IMR-90 (cell line): Measurements from ENCODE around the gene ITPKA. TPM values are rescaled to one million over a fixed set of nuclear protein-coding genes. Genes with fewer than 3 reads are reported as not detected.

Experiments used
- ATAC-seq: fragments of 200-7000 bp; cut with Tn5 transposase; 2 replicates; pipeline ENCODE4 v1.9.1; 2020; ENCODE audit warnings: low read depth, mild to moderate bottlenecking, moderate library complexity
- BruUV-seq: library from RNA; stranded (reverse); fragments of 400-500 nt; replicated peaks from 2 replicates; lab custom pipeline; 2021; lab: Mats Ljungman, UMichigan
- CTCF ChIA-PET: fragments of 300-600 bp; formaldehyde crosslinking; extraction: SDS; loops from one replicate; lab custom pipeline; 2021; ENCODE audit warnings: antibody characterized with exemption; lab: Yijun Ruan, JAX
- POLR2A ChIA-PET: fragments of 300-600 bp; sonication (Branson Sonifier 250); formaldehyde crosslinking; loops from one replicate; lab custom pipeline; 2022; ENCODE audit warnings: antibody characterized with exemption; ENCODE audit not compliant: unreplicated experiment; lab: Charles Lee
- DNase-seq: peaks from one replicate; pipeline ENCODE4 v3.0.0; 2013
- H2AFZ ChIP-seq: replicated peaks from 2 replicates; pipeline ENCODE3; 2013; ENCODE audit warnings: low read length, mild to moderate bottlenecking; ENCODE audit not compliant: poor library complexity
- H2AK5ac ChIP-seq: 2 replicates; pipeline ENCODE4 v1.6.1; 2013; ENCODE audit warnings: low read depth, low read length, inconsistent platforms
- H2AK9ac ChIP-seq: replicated peaks from 2 replicates; pipeline ENCODE3; 2013; ENCODE audit warnings: mild to moderate bottlenecking, low read depth, low read length, moderate library complexity; ENCODE audit not compliant: poor library complexity
- H2BK120ac ChIP-seq: 2 replicates; pipeline ENCODE4 v1.6.1; 2013; ENCODE audit warnings: low read depth, low read length, inconsistent platforms
- H2BK15ac ChIP-seq: 3 replicates; pipeline ENCODE4 v1.6.1; 2013; ENCODE audit warnings: low read depth, low read length, inconsistent platforms
- H2BK20ac ChIP-seq: 2 replicates; pipeline ENCODE4 v1.6.1; 2013; ENCODE audit warnings: low read depth, mild to moderate bottlenecking, inconsistent platforms, low read length, moderate library complexity
- H2BK5ac ChIP-seq: 2 replicates; pipeline ENCODE4 v1.6.1; 2013; ENCODE audit warnings: mild to moderate bottlenecking, low read depth, low read length, inconsistent platforms; ENCODE audit not compliant: poor library complexity, severe bottlenecking
- H3K14ac ChIP-seq: replicated peaks from 2 replicates; pipeline ENCODE4 v1.6.1; 2013; ENCODE audit warnings: low read depth, low read length, inconsistent platforms
- H3K18ac ChIP-seq: 2 replicates; pipeline ENCODE4 v1.6.1; 2013; ENCODE audit warnings: low read depth, low read length, control low read depth
- H3K23ac ChIP-seq: 2 replicates; pipeline ENCODE4 v1.6.1; 2013; ENCODE audit warnings: low read depth, low read length, inconsistent platforms
- H3K27ac ChIP-seq: 2 replicates; pipeline ENCODE4 v1.5.1; 2013; ENCODE audit warnings: mild to moderate bottlenecking, control low read depth, low read length; ENCODE audit not compliant: insufficient read depth
- H3K27me3 ChIP-seq: 2 replicates; pipeline ENCODE4 v1.6.1; 2013; ENCODE audit warnings: low read length; ENCODE audit not compliant: control insufficient read depth, insufficient read depth
- H3K36me3 ChIP-seq: 2 replicates; pipeline ENCODE4 v1.6.1; 2013; ENCODE audit warnings: low read length, mixed read lengths; ENCODE audit not compliant: control insufficient read depth, insufficient read depth
- H3K4ac ChIP-seq: 2 replicates; pipeline ENCODE4 v1.6.1; 2013; ENCODE audit warnings: low read depth, low read length, inconsistent platforms
- H3K4me1 ChIP-seq: 2 replicates; pipeline ENCODE4 v1.6.1; 2013; ENCODE audit warnings: low read length, mixed read lengths; ENCODE audit not compliant: control insufficient read depth, insufficient read depth
- H3K4me2 ChIP-seq: 2 replicates; pipeline ENCODE4 v1.6.1; 2013; ENCODE audit warnings: low read depth, mild to moderate bottlenecking, control low read depth, low read length, moderate library complexity
- H3K4me3 ChIP-seq: 2 replicates; pipeline ENCODE4 v1.5.1; 2013; ENCODE audit warnings: low read depth, mild to moderate bottlenecking, control low read depth, low read length, moderate library complexity; ENCODE audit not compliant: insufficient read depth
- H3K56ac ChIP-seq: 2 replicates; pipeline ENCODE4 v1.6.1; 2013; ENCODE audit warnings: low read length, inconsistent platforms; ENCODE audit not compliant: insufficient read depth; ENCODE audit errors: extremely low read depth
- H3K79me1 ChIP-seq, 2 experiments: 2 replicates each; pipeline ENCODE4 v1.6.1; 2013; ENCODE audit warnings: low read length in 2 of 2, inconsistent platforms in 1 of 2, low read depth in 1 of 2
- H3K9ac ChIP-seq: 2 replicates; pipeline ENCODE4 v1.6.1; 2013; ENCODE audit warnings: low read depth, low read length, control low read depth
- H3K9me1 ChIP-seq: 2 replicates; pipeline ENCODE4 v1.6.1; 2013; ENCODE audit warnings: low read length, inconsistent platforms; ENCODE audit not compliant: insufficient read depth
- H3K9me3 ChIP-seq: 2 replicates; pipeline ENCODE4 v1.6.1; 2013; ENCODE audit warnings: low read length; ENCODE audit not compliant: control insufficient read depth, insufficient read depth
- H4K20me1 ChIP-seq: 2 replicates; pipeline ENCODE4 v1.6.1; 2013; ENCODE audit warnings: low read length, inconsistent platforms; ENCODE audit not compliant: insufficient read depth
- H4K5ac ChIP-seq: 2 replicates; pipeline ENCODE4 v1.6.1; 2013; ENCODE audit warnings: mild to moderate bottlenecking, low read depth, low read length, control low read depth
- H4K8ac ChIP-seq, 2 experiments: 2 replicates each; pipeline ENCODE4 v1.6.1; 2013; ENCODE audit warnings: low read depth in 2 of 2, low read length in 2 of 2, control low read depth in 1 of 2, inconsistent platforms in 1 of 2
- H4K91ac ChIP-seq: 2 replicates; pipeline ENCODE4 v1.6.1; 2013; ENCODE audit warnings: low read depth, low read length, inconsistent platforms; ENCODE audit not compliant: insufficient read depth
- BHLHE40 ChIP-seq: fragments of 150-350 bp; IDR thresholded peaks from 2 replicates; pipeline ENCODE4 v1.6.1; 2016; ENCODE audit warnings: mild to moderate bottlenecking, low read depth, low read length
- CHD1 ChIP-seq: IDR thresholded peaks from 2 replicates; pipeline ENCODE4 v1.6.1; 2012; ENCODE audit warnings: low read depth, low read length, improper control_type of control experiment
- CTCF ChIP-seq: conservative IDR thresholded peaks from 2 replicates; pipeline ENCODE4 v1.5.1; 2012; ENCODE audit warnings: mild to moderate bottlenecking, low read depth, low read length, improper control_type of control experiment
- MAFK ChIP-seq: IDR thresholded peaks from 2 replicates; pipeline ENCODE4 v1.6.1; 2012; ENCODE audit warnings: low read depth, low read length, improper control_type of control experiment
- NFE2L2 ChIP-seq: fragments of 150-350 bp; IDR thresholded peaks from 2 replicates; pipeline ENCODE4 v1.6.1; 2016; ENCODE audit warnings: low read depth, mild to moderate bottlenecking, low read length
- WGBS, 2 experiments: methylation state at CpG; one replicate each; pipeline versions ENCODE4 v1.1.5 to v1.1.7; 2013; ENCODE audit warnings: missing lambda C conversion rate in 2 of 2; ENCODE audit not compliant: insufficient read length in 1 of 2; ENCODE audit errors: extremely low coverage in 2 of 2; 5-methylcytosine and 5-hydroxymethylcytosine counted together
- dilution Hi-C: fragments of 300-500 bp; cut with HindIII; formaldehyde crosslinking; loops from one replicate; pipeline ENCODE4 v1.14.3; 2018; ENCODE audit warnings: low sequenced_read_pairs; ENCODE audit not compliant: unreplicated experiment
- in situ Hi-C: fragments of 300-500 bp; cut with MboI; formaldehyde crosslinking; loops from 3 replicates; pipeline ENCODE4 v1.14.3; 2019; ENCODE audit warnings: low sequenced_read_pairs, inconsistent platforms, mixed read lengths
- intact Hi-C: fragments of 100-400 bp; cut with micrococcal nuclease; formaldehyde crosslinking; loops from 2 replicates; pipeline ENCODE4 v1.10.0; 2022
- polyA plus RNA-seq, 3 experiments: library from polyadenylated mRNA; depleted of rRNA; stranded (reverse); fragments of >200 nt; gene quantifications; 2 replicates each; pipeline ENCODE4 v1.2.3, GENCODE V29; 2012; ENCODE audit warnings: low replicate concordance in 1 of 3
- total RNA-seq: library from RNA; depleted of rRNA; stranded (reverse); fragments of >200 nt; gene quantifications from 2 replicates; pipeline ENCODE4 v1.2.3, GENCODE V29; 2012
- TF ChIP-seq, protein P1 (sequence below): fragments of 150-350 bp; IDR thresholded peaks from 2 replicates; pipeline ENCODE4 v1.6.1; 2017; ENCODE audit warnings: mild to moderate bottlenecking, antibody characterized with exemption, low read length, low read depth
- TF ChIP-seq, protein P2 (sequence below): fragments of 150-350 bp; IDR thresholded peaks from 2 replicates; pipeline ENCODE4 v1.6.1; 2016; ENCODE audit warnings: low read depth, mild to moderate bottlenecking, low read length, moderate library complexity, borderline replicate concordance

ITPKA gene
- total and polyA plus RNA-seq, 2 of the 4 experiments (the other 2 are of a cell fraction): 1.1 to 1.8 TPM

DNA sequence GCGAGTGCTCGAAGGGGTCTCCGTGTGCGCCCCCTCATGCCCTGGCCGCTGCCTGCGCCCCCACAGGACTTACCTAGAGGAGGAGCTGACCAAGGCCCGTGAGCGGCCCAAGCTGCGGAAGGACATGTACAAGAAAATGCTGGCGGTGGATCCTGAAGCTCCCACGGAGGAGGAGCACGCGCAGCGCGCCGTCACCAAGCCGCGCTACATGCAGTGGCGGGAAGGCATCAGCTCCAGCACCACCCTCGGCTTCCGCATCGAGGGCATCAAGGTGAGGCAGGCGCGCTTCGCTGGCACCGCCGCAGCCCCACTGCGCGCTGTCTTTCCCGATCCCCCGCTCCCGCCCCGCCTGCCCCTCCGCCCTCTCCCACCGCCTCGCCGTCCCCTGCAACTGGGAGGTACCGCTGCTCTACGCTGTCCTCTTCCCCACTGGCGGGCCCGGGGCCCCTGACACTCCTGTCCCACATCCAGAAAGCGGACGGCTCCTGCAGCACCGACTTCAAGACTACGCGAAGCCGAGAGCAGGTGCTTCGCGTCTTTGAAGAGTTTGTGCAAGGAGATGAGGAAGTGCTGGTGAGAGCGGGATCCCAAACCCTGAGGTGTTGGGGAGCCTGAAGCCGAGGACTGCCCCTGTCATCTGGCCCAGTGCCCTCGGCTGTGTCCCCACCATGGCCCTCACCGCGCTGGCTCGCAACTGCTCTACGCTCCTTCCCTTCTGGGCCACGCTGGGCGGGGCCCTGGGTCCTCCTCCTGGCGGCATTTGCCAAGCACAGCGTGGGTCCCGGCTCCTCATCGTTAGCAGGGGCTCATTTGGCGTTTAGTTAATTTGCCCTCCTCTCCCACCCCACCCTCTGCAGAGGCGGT is 8.5 kb downstream of the ITPKA start:
- no peak for DNase-seq
- Histone ChIP-seq H3K14ac (no peak overlapping the region), H2BK120ac (no peak overlapping the region), H4K5ac (no peak overlapping the region), H4K8ac (no peak overlapping the region), H3K4me1 (peaks cover 2% of the 10 kb centered on the region; the same call in 1 of the 2 replicates), H3K36me3 (no peaks in the 10 kb centered on the region), H2AK9ac (peak overlapping the region; percentile 1), H4K20me1 (peaks cover 4% of the 10 kb centered on the region; the same call in 1 of the 2 replicates), H4K91ac (no peak overlapping the region), H3K4ac (no peak overlapping the region), H3K9me3 (no peaks in the 10 kb centered on the region), H3K4me3 (no peak overlapping the region), H2AFZ (peak overlapping the region; percentile 78), H3K27me3 (peaks cover 16% of the 10 kb centered on the region), H3K18ac (no peak overlapping the region), H2BK5ac (no peak overlapping the region), H3K79me1 (no peaks in the 10 kb centered on the region), H3K4me2 (peak overlapping the region; percentile 84), H3K9ac (no peak overlapping the region), H3K56ac (no peak overlapping the region), H2BK20ac (no peak overlapping the region), H3K27ac (no peak overlapping the region), H2AK5ac (no peak overlapping the region), H3K9me1 (peaks cover 5% of the 10 kb centered on the region; the same call in 1 of the 2 replicates), H2BK15ac (no peak overlapping the region), H3K23ac (no peak overlapping the region)
- POLR2A ChIA-PET: interaction anchor here (0.5 kb wide), 1 partner anchor 267 kb away, joined by 6 read pairs; no protein-coding TSS in a partner anchor
- BruUV-seq: no TSS peak
- CTCF ChIA-PET: no interaction called here
- intact Hi-C loops: no loop called here
- dilution Hi-C loops: no loop called here
- ATAC-seq: peak; percentile 40; the same call in 1 of the 2 replicates
- TF ChIP-seq MAFK (no peak), NFE2L2 (no peak), BHLHE40 (no peak), CTCF (no peak), CHD1 (no peak)
- TF ChIP-seq, protein P1, sequence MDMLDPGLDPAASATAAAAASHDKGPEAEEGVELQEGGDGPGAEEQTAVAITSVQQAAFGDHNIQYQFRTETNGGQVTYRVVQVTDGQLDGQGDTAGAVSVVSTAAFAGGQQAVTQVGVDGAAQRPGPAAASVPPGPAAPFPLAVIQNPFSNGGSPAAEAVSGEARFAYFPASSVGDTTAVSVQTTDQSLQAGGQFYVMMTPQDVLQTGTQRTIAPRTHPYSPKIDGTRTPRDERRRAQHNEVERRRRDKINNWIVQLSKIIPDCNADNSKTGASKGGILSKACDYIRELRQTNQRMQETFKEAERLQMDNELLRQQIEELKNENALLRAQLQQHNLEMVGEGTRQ: no peak
- TF ChIP-seq, protein P2, sequence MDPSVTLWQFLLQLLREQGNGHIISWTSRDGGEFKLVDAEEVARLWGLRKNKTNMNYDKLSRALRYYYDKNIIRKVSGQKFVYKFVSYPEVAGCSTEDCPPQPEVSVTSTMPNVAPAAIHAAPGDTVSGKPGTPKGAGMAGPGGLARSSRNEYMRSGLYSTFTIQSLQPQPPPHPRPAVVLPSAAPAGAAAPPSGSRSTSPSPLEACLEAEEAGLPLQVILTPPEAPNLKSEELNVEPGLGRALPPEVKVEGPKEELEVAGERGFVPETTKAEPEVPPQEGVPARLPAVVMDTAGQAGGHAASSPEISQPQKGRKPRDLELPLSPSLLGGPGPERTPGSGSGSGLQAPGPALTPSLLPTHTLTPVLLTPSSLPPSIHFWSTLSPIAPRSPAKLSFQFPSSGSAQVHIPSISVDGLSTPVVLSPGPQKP: no peak
- in situ Hi-C loops: no loop called here
- WGBS, 2 experiments: 17% methylated on average over 35 of the region's 64 CpGs; no CpG with 5 or more reads in 1 of the 2 experiments
